CD14-positive monocyte (primary cell): ENCODE measurements around the gene STN1. TPM values are rescaled to one million over a fixed set of nuclear protein-coding genes. Genes with fewer than 3 reads are reported as not detected.

ENCODE experiments used
- DNase-seq, 3 donors: peaks; one replicate each; pipeline ENCODE4 v3.0.0-alpha.2; 2011 to 2022
- H2AFZ ChIP-seq: 2 replicates; pipeline ENCODE4 v1.6.0; 2012; ENCODE audit warnings: mild to moderate bottlenecking, low read depth, low read length, inconsistent platforms; ENCODE audit not compliant: insufficient read depth, poor library complexity, severe bottlenecking
- H3K27ac ChIP-seq, 2 donors: 1 replicate in 1 of 2; 2 replicates in 1 of 2; pipeline ENCODE4 v1.5.1; 2012 to 2013; ENCODE audit warnings: low read length in 2 of 2, control low read depth in 1 of 2, inconsistent platforms in 1 of 2, low read depth in 1 of 2, mild to moderate bottlenecking in 1 of 2
- H3K27me3 ChIP-seq, 2 donors: one replicate each; pipeline versions ENCODE4 v1.6.0 to v1.6.1; 2011 to 2013; ENCODE audit warnings: low read length in 2 of 2; ENCODE audit not compliant: control insufficient read depth in 2 of 2, insufficient read depth in 2 of 2
- H3K36me3 ChIP-seq, 2 donors: replicated peaks in 1 of 2; 1 replicate in 1 of 2; 2 replicates in 1 of 2; pipeline versions ENCODE4 v1.5.1 to v1.6.1; 2012 to 2013; ENCODE audit warnings: low read length in 2 of 2, control low read depth in 1 of 2, inconsistent platforms in 1 of 2, mild to moderate bottlenecking in 1 of 2; ENCODE audit not compliant: insufficient read depth in 2 of 2, control insufficient read depth in 1 of 2
- H3K4me1 ChIP-seq, 2 donors: 1 replicate in 1 of 2; 2 replicates in 1 of 2; pipeline versions ENCODE4 v1.5.1 to v1.6.1; 2012 to 2013; ENCODE audit warnings: low read length in 2 of 2, control low read depth in 1 of 2, inconsistent platforms in 1 of 2, mild to moderate bottlenecking in 1 of 2, moderate library complexity in 1 of 2; ENCODE audit not compliant: insufficient read depth in 2 of 2, control insufficient read depth in 1 of 2
- H3K4me2 ChIP-seq: replicated peaks from 2 replicates; pipeline ENCODE3; 2012; ENCODE audit warnings: low read length, moderate library complexity, mild to moderate bottlenecking; ENCODE audit not compliant: poor library complexity, severe bottlenecking; ENCODE audit errors: extremely low read depth
- H3K4me3 ChIP-seq, 3 experiments: fragments of 200-600 bp in 1 of 3; sonication (generic) in 1 of 3; replicated peaks in 1 of 3; 1 replicate in 2 of 3; 2 replicates in 1 of 3; pipeline ENCODE4 v1.5.1; 2011 to 2013; ENCODE audit warnings: low read length in 3 of 3, mild to moderate bottlenecking in 3 of 3, control low read depth in 2 of 3, low read depth in 2 of 3, inconsistent platforms in 1 of 3, moderate library complexity in 1 of 3
- H3K79me2 ChIP-seq: 2 replicates; pipeline ENCODE4 v1.6.0; 2012; ENCODE audit warnings: mild to moderate bottlenecking, control low read depth, inconsistent platforms, low read length, moderate library complexity; ENCODE audit not compliant: insufficient read depth
- H3K9ac ChIP-seq: 2 replicates; pipeline ENCODE4 v1.6.0; 2017; ENCODE audit warnings: low read length, mild to moderate bottlenecking; ENCODE audit not compliant: insufficient read depth, poor library complexity, severe bottlenecking
- H3K9me3 ChIP-seq, 2 donors: replicated peaks in 1 of 2; 1 replicate in 1 of 2; 2 replicates in 1 of 2; pipeline versions ENCODE4 v1.5.1 to v1.6.1; 2012 to 2013; ENCODE audit warnings: low read length in 2 of 2, control low read depth in 1 of 2; ENCODE audit not compliant: control insufficient read depth in 1 of 2, insufficient read depth in 1 of 2
- H4K20me1 ChIP-seq: 2 replicates; pipeline ENCODE4 v1.6.0; 2012; ENCODE audit warnings: mild to moderate bottlenecking, low read length, control low read depth, moderate library complexity; ENCODE audit not compliant: insufficient read depth
- H3K27ac Mint-ChIP-seq, 7 donors: one replicate each; pipeline ENCODE4 v1.8.0; 2020; ENCODE audit warnings: mild to moderate bottlenecking in 7 of 7, mixed read lengths in 7 of 7, moderate library complexity in 6 of 7, inconsistent platforms in 2 of 7
- H3K27me3 Mint-ChIP-seq, 3 donors: one replicate each; pipeline ENCODE4 v1.8.0; 2021 to 2022; ENCODE audit warnings: low read depth in 3 of 3, mild to moderate bottlenecking in 3 of 3, mixed read lengths in 3 of 3, moderate library complexity in 3 of 3, inconsistent platforms in 1 of 3
- H3K36me3 Mint-ChIP-seq, 2 donors: one replicate each; pipeline ENCODE4 v1.8.0; 2020; ENCODE audit warnings: mixed read lengths in 2 of 2, inconsistent platforms in 1 of 2, mild to moderate bottlenecking in 1 of 2
- H3K4me1 Mint-ChIP-seq: one replicate; pipeline ENCODE4 v1.8.0; 2020; ENCODE audit warnings: mild to moderate bottlenecking, mixed read lengths
- H3K4me3 Mint-ChIP-seq, 2 donors: one replicate each; pipeline ENCODE4 v1.8.0; 2020; ENCODE audit warnings: mild to moderate bottlenecking in 2 of 2, mixed read lengths in 2 of 2, moderate library complexity in 1 of 2
- H3K9me3 Mint-ChIP-seq, 7 donors: one replicate each; pipeline ENCODE4 v1.8.0; 2020 to 2022; ENCODE audit warnings: mixed read lengths in 7 of 7, mild to moderate bottlenecking in 6 of 7, moderate library complexity in 6 of 7, inconsistent platforms in 2 of 7
- CTCF ChIP-seq: fragments of 200-600 bp; IDR thresholded peaks from one replicate; pipeline ENCODE4 v1.8.0; 2022; ENCODE audit warnings: antibody characterized with exemption, mild to moderate bottlenecking
- WGBS: methylation state at CpG from one replicate; pipeline ENCODE4 v1.1.5; 2013; ENCODE audit warnings: missing lambda C conversion rate; ENCODE audit not compliant: insufficient coverage; 5-methylcytosine and 5-hydroxymethylcytosine counted together
- intact Hi-C, 2 donors: fragments of 100-400 bp; cut with micrococcal nuclease; formaldehyde crosslinking; loops; one replicate each; pipeline versions ENCODE4 v1.15.0 to v1.15.1; 2023
- polyA plus RNA-seq, 3 donors: library from polyadenylated mRNA; depleted of rRNA in 1 of 3; unstranded in 2 of 3; stranded (reverse) in 1 of 3; fragments of 300-500 nt in 2 of 3; fragments of >200 nt in 1 of 3; fragmentation: Illumina TruSeq in 2 of 3; gene quantifications; 1 replicate in 2 of 3; 2 replicates in 1 of 3; pipeline ENCODE4 v1.2.3, GENCODE V29; 2012 to 2021

STN1 gene
- polyA plus RNA-seq, 3 donors: 19.3 to 37.4 (median 35.9) TPM

GRCh38 chr10:103921248-103921647 lies 3.3 kb upstream of the STN1 start:
- Histone ChIP-seq H3K4me3 (no peak overlapping the region), H3K27ac (no peak overlapping the region), H3K9ac (no peak overlapping the region), H3K4me2 (peak overlapping the region; percentile 12), H3K9me3 (no peaks in the 10 kb centered on the region), H3K79me2 (peaks cover 18% of the 10 kb centered on the region), H3K4me1 (peaks cover 23 to 34% of the 10 kb centered on the region in 2 donors), H3K36me3 (no peaks in the 10 kb centered on the region), H4K20me1 (no peaks in the 10 kb centered on the region), H3K27me3 (no peaks in the 10 kb centered on the region), H2AFZ (no peak overlapping the region)
- peaks cover 23% of the 10 kb centered on the region for H3K4me1 Mint-ChIP-seq
- no peak for DNase-seq
- no peaks in the 10 kb centered on the region for H3K9me3 Mint-ChIP-seq
- H3K4me3 Mint-ChIP-seq: no peak overlapping the region
- no peaks in the 10 kb centered on the region for H3K36me3 Mint-ChIP-seq
- H3K27me3 Mint-ChIP-seq: no peaks in the 10 kb centered on the region
- no peak for TF ChIP-seq CTCF
- intact Hi-C loops: loop anchor here in 1 of 2 donors (5.0 kb wide), 1 partner anchor 46 kb away; the partner anchor contains the start of gene SLK
- no CpG with 5 or more reads among the region's 1 CpG for WGBS
- no peak overlapping the region for H3K27ac Mint-ChIP-seq

DNA sequence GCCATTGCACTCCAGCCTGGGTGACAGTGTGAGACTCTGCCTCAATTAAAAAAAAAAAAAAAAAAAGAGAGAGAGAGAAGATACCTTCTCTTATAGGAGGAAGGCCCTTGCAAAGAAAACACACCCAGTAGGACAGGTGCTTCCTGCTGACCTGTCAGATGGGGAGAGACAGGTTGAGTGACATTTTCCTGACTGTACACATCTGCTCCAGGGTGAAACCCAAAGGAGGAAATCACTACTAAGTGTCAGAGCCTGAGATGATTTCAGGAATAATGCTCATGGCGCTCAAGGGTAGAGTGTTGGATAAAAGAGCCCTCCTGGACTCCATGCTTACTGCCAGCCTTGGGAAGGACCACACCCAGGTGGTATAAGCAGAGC lies 1.7 kb upstream of the STN1 start:
- Histone ChIP-seq H2AFZ (peak overlapping the region; percentile 49), H3K27ac (no peak overlapping the region), H3K79me2 (peaks cover 34% of the 10 kb centered on the region), H3K4me3 (no peak overlapping the region), H3K9ac (no peak overlapping the region), H3K36me3 (no peaks in the 10 kb centered on the region), H3K27me3 (no peaks in the 10 kb centered on the region), H3K4me1 (peaks cover 34 to 47% of the 10 kb centered on the region in 2 donors), H3K9me3 (peaks cover 0 to 4% of the 10 kb centered on the region in 2 donors), H3K4me2 (no peak overlapping the region), H4K20me1 (no peaks in the 10 kb centered on the region)
- Mint-ChIP-seq H3K27ac (no peak overlapping the region), H3K27me3 (no peaks in the 10 kb centered on the region), H3K4me3 (no peak overlapping the region), H3K4me1 (peaks cover 38% of the 10 kb centered on the region), H3K36me3 (peaks cover 8% of the 10 kb centered on the region in 2 donors), H3K9me3 (peaks cover 2 to 9% (median 7%) of the 10 kb centered on the region in 7 donors)
- no CpG with 5 or more reads among the region's 1 CpG for WGBS
- intact Hi-C loops: loop anchor here (5.0 to 10.0 kb wide), 6 partner anchors 48 to 435 kb away; partner anchors contain the start of genes SFR1 (in 2 of the 2), SLK (in 2 of the 2), CFAP43 (in 1 of the 2) and CFAP58 (in 1 of the 2)
- no peak for DNase-seq
- TF ChIP-seq CTCF: no peak
